SIG-M5 treated with dmso at 0.1 percent for 504 hours (cell line): ENCODE measurements around the gene GDPGP1.

Experiments used
- DNase-seq: peaks from one replicate; lab custom pipeline; 2025; ENCODE audit not compliant: unreplicated experiment; lab: John Stamatoyannopoulos, UW

The GDPGP1 gene

GRCh38 chr15:90225047-90225446 is 9.0 kb upstream of the GDPGP1 start:
- DNase-seq = no peak

- DNase-seq = no peak
Measured at GRCh38 chr15:90225504-90226234, 8.3 kb upstream of the GDPGP1 start.

GRCh38 chr15:90227336-90227735 is 6.7 kb upstream of the GDPGP1 start:
- DNase-seq = no peak

- DNase-seq = no peak
Measured at GRCh38 chr15:90227816-90228772, 5.9 kb upstream of the GDPGP1 start.

GRCh38 chr15:90228960-90229359 is 5.0 kb upstream of the GDPGP1 start:
- DNase-seq = no peak

- no peak for DNase-seq
Measured at GRCh38 chr15:90230071-90230494, 3.9 kb upstream of the GDPGP1 start.

- no peak for DNase-seq
Measured at GRCh38 chr15:90230610-90231009, 3.4 kb upstream of the GDPGP1 start.

- DNase-seq = peak; percentile 67
Measured at GRCh38 chr15:90231028-90232017, 2.7 kb upstream of the GDPGP1 start.

GRCh38 chr15:90232196-90232595 is 1.8 kb upstream of the GDPGP1 start:
- DNase-seq = no peak

GRCh38 chr15:90232941-90233386 is 1.0 kb upstream of the GDPGP1 start:
- no peak for DNase-seq

GRCh38 chr15:90233387-90234095 is 468 bp upstream of the GDPGP1 start, which contains the start of gene CIB1:
Gene CIB1 (minus strand): TSS chr15:90233941. CDS start chr15:90233885, 56 bp downstream.
- peak; percentile 94 for DNase-seq

- DNase-seq = no peak
Measured at GRCh38 chr15:90239371-90239770, 5.4 kb downstream of the GDPGP1 start.

GRCh38 chr15:90240856-90241255 is 6.8 kb downstream of the GDPGP1 start:
- DNase-seq = no peak

- DNase-seq = no peak
Measured at GRCh38 chr15:90241343-90242192, 7.6 kb downstream of the GDPGP1 start.

- no peak for DNase-seq
Measured at GRCh38 chr15:90243943-90244639, 10.1 kb downstream of the GDPGP1 start.

- DNase-seq = no peak
Measured at GRCh38 chr15:90248789-90249202, 14.8 kb downstream of the GDPGP1 start.

- DNase-seq = peak; percentile 69
Measured at GRCh38 chr15:90249203-90249863, 15.3 kb downstream of the GDPGP1 start, which contains the start of gene TTLL13. Gene TTLL13 (plus strand): TSS chr15:90249556. CDS start chr15:90250631, 1,075 bp downstream.

GRCh38 chr15:90257776-90258175 is 23.8 kb downstream of the GDPGP1 start:
- no peak for DNase-seq
